Esophagus squamous epithelium (tissue), 5 donors: ENCODE results near the gene ID4. TPM values are rescaled to one million over a fixed set of nuclear protein-coding genes. Genes with fewer than 3 reads are reported as not detected.

Experiments used
- DNase-seq: peaks from one replicate; lab custom pipeline; 2025; lab: John Stamatoyannopoulos, UW
- H3K27ac ChIP-seq, 4 donors: fragments of 200-600 bp; sonication (generic); one replicate each; pipeline ENCODE4 v1.5.1; 2016 to 2019; ENCODE audit warnings: mild to moderate bottlenecking in 1 of 4
- H3K27me3 ChIP-seq, 4 donors: fragments of 200-600 bp; sonication (generic); 1 replicate in 3 of 4; 2 replicates in 1 of 4; pipeline versions ENCODE4 v1.5.1 to v1.6.0; 2017 to 2021; ENCODE audit warnings: antibody characterized with exemption in 1 of 4
- H3K36me3 ChIP-seq, 3 donors: fragments of 200-600 bp; sonication (generic); one replicate each; pipeline ENCODE4 v1.5.1; 2016 to 2019
- H3K4me1 ChIP-seq, 3 donors: fragments of 200-600 bp; sonication (generic); one replicate each; pipeline ENCODE4 v1.5.1; 2017 to 2019
- H3K4me3 ChIP-seq, 4 donors: fragments of 200-600 bp; sonication (generic); 1 replicate in 3 of 4; 2 replicates in 1 of 4; pipeline ENCODE4 v1.5.1; 2016 to 2019; ENCODE audit warnings: mild to moderate bottlenecking in 2 of 4, moderate library complexity in 1 of 4
- H3K9me3 ChIP-seq, 3 donors: fragments of 200-600 bp; sonication (generic); one replicate each; pipeline ENCODE4 v1.5.1; 2016 to 2019
- POLR2A ChIP-seq, 4 donors: fragments of 450-650 bp; IDR thresholded peaks; one replicate each; pipeline ENCODE4 v1.6.1; 2017; ENCODE audit warnings: antibody characterized with exemption in 4 of 4, mild to moderate bottlenecking in 4 of 4, moderate library complexity in 3 of 4
- WGBS, 2 donors: methylation state at CpG; one replicate each; pipeline ENCODE4 v1.1.5; 2018; 5-methylcytosine and 5-hydroxymethylcytosine counted together
- intact Hi-C: fragments of 100-400 bp; cut with DNase I; formaldehyde crosslinking; loops from one replicate; pipeline ENCODE4 v1.15.0; 2022
- total RNA-seq, 4 donors: library from RNA; depleted of rRNA; stranded (reverse); fragments of >200 nt; gene quantifications; one replicate each; pipeline ENCODE4 v1.1.0, GENCODE V29; 2016
- TF ChIP-seq, protein P1 (sequence below), 6 experiments: fragments of 450-650 bp in 4 of 6; fragments of 200-600 bp in 2 of 6; sonication (generic) in 2 of 6; IDR thresholded peaks; one replicate each; pipeline ENCODE4 v1.5.1; 2016 to 2019; ENCODE audit warnings: antibody characterized with exemption in 6 of 6, mild to moderate bottlenecking in 4 of 6, moderate library complexity in 4 of 6
- donor health status: DM: yes; HTN: yes; CAD: no.

ID4 gene
- total RNA-seq, 4 donors from 2014 or later = 12.9 to 37.0 (median 22.6) TPM

- intact Hi-C loops = no loop called here
- Histone ChIP-seq H3K27ac (peak overlapping the region; percentile 85 to 97 (median 90)), H3K4me3 (peak overlapping the region; percentile 49 to 85 (median 59)), H3K27me3 (peaks cover 0 to 5% (median 0%) of the 10 kb centered on the region in 4 donors), H3K9me3 (no peaks in the 10 kb centered on the region), H3K4me1 (peaks cover 0 to 27% (median 3%) of the 10 kb centered on the region in 3 donors), H3K36me3 (no peaks in the 10 kb centered on the region)
- peak; percentile 38 for DNase-seq
- TF ChIP-seq POLR2A (IDR thresholded peaks at IDR 0.05) = peak in 3 of 4 donors; percentile 35 to 87 (median 83)
- TF ChIP-seq, protein P1, sequence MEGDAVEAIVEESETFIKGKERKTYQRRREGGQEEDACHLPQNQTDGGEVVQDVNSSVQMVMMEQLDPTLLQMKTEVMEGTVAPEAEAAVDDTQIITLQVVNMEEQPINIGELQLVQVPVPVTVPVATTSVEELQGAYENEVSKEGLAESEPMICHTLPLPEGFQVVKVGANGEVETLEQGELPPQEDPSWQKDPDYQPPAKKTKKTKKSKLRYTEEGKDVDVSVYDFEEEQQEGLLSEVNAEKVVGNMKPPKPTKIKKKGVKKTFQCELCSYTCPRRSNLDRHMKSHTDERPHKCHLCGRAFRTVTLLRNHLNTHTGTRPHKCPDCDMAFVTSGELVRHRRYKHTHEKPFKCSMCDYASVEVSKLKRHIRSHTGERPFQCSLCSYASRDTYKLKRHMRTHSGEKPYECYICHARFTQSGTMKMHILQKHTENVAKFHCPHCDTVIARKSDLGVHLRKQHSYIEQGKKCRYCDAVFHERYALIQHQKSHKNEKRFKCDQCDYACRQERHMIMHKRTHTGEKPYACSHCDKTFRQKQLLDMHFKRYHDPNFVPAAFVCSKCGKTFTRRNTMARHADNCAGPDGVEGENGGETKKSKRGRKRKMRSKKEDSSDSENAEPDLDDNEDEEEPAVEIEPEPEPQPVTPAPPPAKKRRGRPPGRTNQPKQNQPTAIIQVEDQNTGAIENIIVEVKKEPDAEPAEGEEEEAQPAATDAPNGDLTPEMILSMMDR (IDR thresholded peaks at IDR 0.05) = peak in 1 of 6 experiments; percentile 18
- WGBS, 2 donors = 0 to 4% methylated on average over 11 to 52 of the region's 77 CpGs
These were observed 32.7 kb upstream of the ID4 start for GRCh38 chr6:19804205-19805128.

- no peak for DNase-seq
- H3K9me3 ChIP-seq = no peaks in the 10 kb centered on the region
- 25 to 34% methylated on average over 5 to 6 of the region's 6 CpGs for WGBS, 2 donors
- no peak for TF ChIP-seq POLR2A (IDR thresholded peaks at IDR 0.05)
- TF ChIP-seq, protein P1 (IDR thresholded peaks at IDR 0.05) = no peak
- peak overlapping the region; percentile 77 to 97 (median 90) for H3K27ac ChIP-seq
- peaks cover 0 to 27% (median 3%) of the 10 kb centered on the region in 3 donors for H3K4me1 ChIP-seq
- peak overlapping the region; percentile 49 to 85 (median 59) for H3K4me3 ChIP-seq
- intact Hi-C loops = no loop called here
- no peaks in the 10 kb centered on the region for H3K36me3 ChIP-seq
- peaks cover 0 to 5% (median 0%) of the 10 kb centered on the region in 4 donors for H3K27me3 ChIP-seq
These were observed 32.1 kb upstream of the ID4 start for GRCh38 chr6:19805129-19805481.

DNA sequence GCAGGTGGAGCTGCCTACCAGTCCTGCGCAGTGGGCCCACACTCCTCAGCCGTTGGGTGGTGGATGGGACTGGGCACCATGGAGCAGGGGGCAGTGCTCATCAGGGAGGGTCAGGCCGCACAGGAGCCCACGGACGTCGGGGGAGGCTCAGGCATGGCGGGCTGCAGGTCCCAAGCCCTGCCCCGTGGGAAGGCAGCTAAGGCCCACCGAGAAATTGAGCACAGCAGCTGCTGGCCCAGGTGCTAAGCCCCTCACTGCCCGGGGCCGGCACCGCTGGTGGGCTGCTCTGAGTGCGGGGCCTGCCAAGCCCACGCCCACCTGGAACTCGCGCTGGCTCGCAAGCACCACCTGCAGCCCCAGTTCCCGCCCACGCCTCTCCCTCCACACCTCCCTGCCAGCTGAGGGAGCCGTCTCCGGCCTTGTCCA lies 30.2 kb upstream of the ID4 start:
- Histone ChIP-seq H3K4me3 (no peak overlapping the region), H3K27me3 (peaks cover 0 to 5% (median 0%) of the 10 kb centered on the region in 4 donors), H3K36me3 (no peaks in the 10 kb centered on the region), H3K9me3 (no peaks in the 10 kb centered on the region), H3K27ac (no peak overlapping the region), H3K4me1 (peaks cover 0 to 27% (median 3%) of the 10 kb centered on the region in 3 donors)
- WGBS, 2 donors = 97% methylated on average over 5 of the region's 21 CpGs; no CpG with 5 or more reads in 1 of the 2 donors
- intact Hi-C loops = no loop called here
- TF ChIP-seq, protein P1 (IDR thresholded peaks at IDR 0.05) = no peak
- no peak for TF ChIP-seq POLR2A (IDR thresholded peaks at IDR 0.05)
- DNase-seq = no peak

DNA sequence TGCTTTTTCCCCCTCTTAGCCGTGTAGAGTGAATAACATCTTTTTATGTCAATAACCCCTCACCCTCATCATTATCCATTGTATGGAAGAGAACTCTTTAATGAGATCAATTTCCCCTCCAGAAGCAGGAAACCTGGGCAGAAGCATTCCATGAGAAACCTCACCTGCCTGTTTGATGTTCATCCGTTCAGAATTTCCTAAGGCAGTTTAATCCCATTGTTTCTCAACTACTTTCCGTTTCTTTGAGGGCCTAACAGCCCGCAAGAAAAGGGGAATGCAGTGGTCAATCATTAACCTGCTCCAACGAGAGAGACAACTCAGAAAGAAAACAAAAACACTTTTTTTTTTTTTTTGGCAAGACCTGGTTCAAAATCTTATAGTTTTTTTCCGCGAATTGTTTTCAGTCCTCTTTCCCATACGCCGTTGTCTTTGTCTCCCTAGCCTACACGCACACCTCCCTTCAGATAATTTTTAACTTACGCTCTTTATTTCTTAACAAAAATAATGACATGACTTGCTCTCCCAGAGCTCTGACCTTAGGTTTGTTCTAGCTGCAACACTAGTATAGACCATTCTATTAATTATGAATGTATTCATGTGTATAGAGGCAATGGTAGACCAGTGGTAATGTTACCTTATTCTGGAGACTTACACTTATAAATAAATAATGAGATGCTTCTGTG lies 25.6 kb upstream of the ID4 start:
- intact Hi-C loops = no loop called here
- Histone ChIP-seq H3K4me3 (no peak overlapping the region), H3K4me1 (no peaks in the 10 kb centered on the region), H3K36me3 (no peaks in the 10 kb centered on the region), H3K27me3 (no peaks in the 10 kb centered on the region), H3K9me3 (no peaks in the 10 kb centered on the region), H3K27ac (no peak overlapping the region)
- 73 to 74% methylated on average over 11 of the region's 11 CpGs for WGBS, 2 donors
- TF ChIP-seq, protein P1 (IDR thresholded peaks at IDR 0.05) = no peak
- no peak for TF ChIP-seq POLR2A (IDR thresholded peaks at IDR 0.05)
- DNase-seq = no peak
